Stimulated activated CD4-positive, alpha-beta T cell treated with anti-CD3 and anti-CD28 coated beads, TNF-alpha, amount 100 ng/mL, for 1 hour (primary cell): ENCODE results near the gene ALKBH8.
"Not testable (repeated sequence)": the region's sequence is repeated elsewhere in the genome, so short reads cannot be mapped to it uniquely, and the experiment has no call there.

ENCODE experiments used
- DNase-seq, 3 donors: peaks; one replicate each; pipeline ENCODE4 v3.0.0-alpha.2; 2020; ENCODE audit warnings: low read depth in 3 of 3, low spot score in 1 of 3

Gene ALKBH8

GRCh38 chr11:107565219-107565937, at the start of gene ALKBH8:
ALKBH8 (minus strand) TSS chr11:107565735; CDS start chr11:107560893, 4,842 bp downstream.
- peak; percentile 47 to 61 (median 51) for DNase-seq

GRCh38 chr11:107612445-107612844, 46.9 kb upstream of the ALKBH8 start:
- DNase-seq = no peak

GRCh38 chr11:107609400-107610218, 44.1 kb upstream of the ALKBH8 start:
- no peak for DNase-seq

GRCh38 chr11:107608809-107609208, 43.3 kb upstream of the ALKBH8 start:
- no peak for DNase-seq

- DNase-seq = no peak
These were observed 40.6 kb upstream of the ALKBH8 start for GRCh38 chr11:107606141-107606540.

GRCh38 chr11:107605061-107606006, 39.8 kb upstream of the ALKBH8 start:
- no peak for DNase-seq

GRCh38 chr11:107598225-107599139, 32.9 kb upstream of the ALKBH8 start:
- DNase-seq = no peak

GRCh38 chr11:107594736-107595135, 29.2 kb upstream of the ALKBH8 start:
- no peak for DNase-seq

- DNase-seq = no peak
These were observed 28.4 kb upstream of the ALKBH8 start for GRCh38 chr11:107593951-107594350.

GRCh38 chr11:107592813-107593212, 27.3 kb upstream of the ALKBH8 start:
- no peak for DNase-seq

- no peak for DNase-seq
These were observed 26.7 kb upstream of the ALKBH8 start for GRCh38 chr11:107592231-107592590.

- peak in 1 of 3 donors; percentile 8 for DNase-seq
These were observed 26.1 kb upstream of the ALKBH8 start for GRCh38 chr11:107591378-107592230.

GRCh38 chr11:107590460-107591377, 25.2 kb upstream of the ALKBH8 start, which contains the start of gene ELMOD1:
ELMOD1 (plus strand) TSS chr11:107591147; CDS start chr11:107618190, 27,043 bp downstream.
- peak in 1 of 3 donors; percentile 20 for DNase-seq

- no peak for DNase-seq
These were observed 21.9 kb upstream of the ALKBH8 start for GRCh38 chr11:107587306-107587979.

GRCh38 chr11:107583629-107584195, 18.2 kb upstream of the ALKBH8 start:
- DNase-seq = no peak

GRCh38 chr11:107581147-107581546, 15.6 kb upstream of the ALKBH8 start:
- DNase-seq = no peak

- not testable (repeated sequence) for DNase-seq
These were observed 13.6 kb upstream of the ALKBH8 start for GRCh38 chr11:107579169-107579568.
